ENCODE results near the gene TTBK1. TPM values are rescaled to one million over a fixed set of nuclear protein-coding genes. Genes with fewer than 3 reads are reported as not detected.

TTBK1 gene
- total RNA-seq, 6 experiments from 2014 or later, result 0.83 to 1.6 (median 0.87) TPM

- ATAC-seq, result no peak
- no peak overlapping the region for H3K27ac ChIP-seq
- WGBS (ENCODE audit: insufficient coverage, low coverage, low lambda C conversion rate, missing lambda C conversion rate), result 45% methylated on average over 2 of the region's 8 CpGs
- H3K27me3 ChIP-seq, result no peaks in the 10 kb centered on the region
- TF ChIP-seq POLR2A (IDR thresholded peaks at IDR 0.05), result no peak
- no peak for DNase-seq
- H3K36me3 ChIP-seq, result peaks cover 0 to 51% (median 20%) of the 10 kb centered on the region in 4 donors
- intact Hi-C loops (cut with DNase I), result no loop called here
- peaks cover 0 to 50% (median 3%) of the 10 kb centered on the region in 4 donors for H3K4me1 ChIP-seq
- no peak overlapping the region for H3K4me3 ChIP-seq
- H3K9me3 ChIP-seq, result no peaks in the 10 kb centered on the region
These were observed 60.6 kb downstream of the TTBK1 start for GRCh38 chr6:43303751-43304331.

DNA sequence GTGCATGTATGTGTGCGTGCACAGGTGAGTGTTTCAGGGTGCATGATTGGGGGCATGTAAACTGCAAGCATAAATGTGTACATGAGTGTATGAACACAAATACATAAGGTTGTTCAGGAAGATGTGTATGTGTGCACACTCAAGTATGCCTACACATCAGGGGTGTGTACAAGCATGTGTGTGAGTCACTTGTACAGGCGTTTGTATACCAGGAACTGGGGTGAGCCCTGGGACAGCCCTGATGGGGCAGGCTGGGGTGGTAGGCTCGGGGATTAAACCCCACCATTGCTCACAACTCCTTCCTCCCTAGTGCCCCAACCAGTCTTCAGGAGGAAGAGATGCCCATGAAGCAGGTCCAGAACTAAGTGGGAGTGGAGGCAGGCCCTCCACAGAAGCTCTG lies 61.1 kb downstream of the TTBK1 start:
- H3K9me3 ChIP-seq, result no peaks in the 10 kb centered on the region
- DNase-seq (no peak), ATAC-seq (no peak)
- H3K27me3 ChIP-seq, result no peaks in the 10 kb centered on the region
- no peak overlapping the region for H3K27ac ChIP-seq
- TF ChIP-seq, protein P1, sequence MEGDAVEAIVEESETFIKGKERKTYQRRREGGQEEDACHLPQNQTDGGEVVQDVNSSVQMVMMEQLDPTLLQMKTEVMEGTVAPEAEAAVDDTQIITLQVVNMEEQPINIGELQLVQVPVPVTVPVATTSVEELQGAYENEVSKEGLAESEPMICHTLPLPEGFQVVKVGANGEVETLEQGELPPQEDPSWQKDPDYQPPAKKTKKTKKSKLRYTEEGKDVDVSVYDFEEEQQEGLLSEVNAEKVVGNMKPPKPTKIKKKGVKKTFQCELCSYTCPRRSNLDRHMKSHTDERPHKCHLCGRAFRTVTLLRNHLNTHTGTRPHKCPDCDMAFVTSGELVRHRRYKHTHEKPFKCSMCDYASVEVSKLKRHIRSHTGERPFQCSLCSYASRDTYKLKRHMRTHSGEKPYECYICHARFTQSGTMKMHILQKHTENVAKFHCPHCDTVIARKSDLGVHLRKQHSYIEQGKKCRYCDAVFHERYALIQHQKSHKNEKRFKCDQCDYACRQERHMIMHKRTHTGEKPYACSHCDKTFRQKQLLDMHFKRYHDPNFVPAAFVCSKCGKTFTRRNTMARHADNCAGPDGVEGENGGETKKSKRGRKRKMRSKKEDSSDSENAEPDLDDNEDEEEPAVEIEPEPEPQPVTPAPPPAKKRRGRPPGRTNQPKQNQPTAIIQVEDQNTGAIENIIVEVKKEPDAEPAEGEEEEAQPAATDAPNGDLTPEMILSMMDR (IDR thresholded peaks at IDR 0.05), result no peak
- no peak for TF ChIP-seq POLR2A (IDR thresholded peaks at IDR 0.05)
- WGBS (ENCODE audit: insufficient coverage, low coverage, low lambda C conversion rate, missing lambda C conversion rate), result no CpG with 5 or more reads among the region's 3 CpGs
- peaks cover 0 to 51% (median 20%) of the 10 kb centered on the region in 4 donors for H3K36me3 ChIP-seq
- peaks cover 0 to 55% (median 3%) of the 10 kb centered on the region in 4 donors for H3K4me1 ChIP-seq
- intact Hi-C loops (cut with DNase I), result no loop called here
- H3K4me3 ChIP-seq, result no peak overlapping the region

DNA sequence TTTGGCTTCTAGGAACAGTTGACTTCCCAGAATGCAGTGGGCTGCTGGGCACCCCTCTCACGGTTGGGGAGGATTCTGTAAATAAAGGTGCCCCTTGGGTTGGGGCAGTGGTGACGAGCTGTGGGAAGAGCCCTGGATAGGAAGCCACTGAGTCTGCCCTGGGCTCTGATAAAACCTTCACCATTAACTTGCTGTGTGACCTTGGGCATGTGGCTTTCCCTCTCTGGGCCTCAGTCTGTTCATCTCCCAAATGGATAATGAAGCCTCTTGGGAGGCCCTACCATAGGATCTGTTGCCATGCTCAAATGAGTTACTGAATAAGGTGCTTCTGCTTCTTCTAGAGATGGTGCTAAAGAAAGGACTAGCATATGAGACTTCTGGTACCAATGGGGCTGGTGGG lies 61.6 kb downstream of the TTBK1 start:
- H3K4me3 ChIP-seq, result no peak overlapping the region
- ATAC-seq, result no peak
- TF ChIP-seq, protein P1 (IDR thresholded peaks at IDR 0.05), result no peak
- no peak for TF ChIP-seq POLR2A (IDR thresholded peaks at IDR 0.05)
- H3K4me1 ChIP-seq, result peaks cover 0 to 53% (median 3%) of the 10 kb centered on the region in 4 donors
- intact Hi-C loops (cut with DNase I), result no loop called here
- no peak overlapping the region for H3K27ac ChIP-seq
- H3K36me3 ChIP-seq, result peaks cover 0 to 47% (median 20%) of the 10 kb centered on the region in 4 donors
- no peaks in the 10 kb centered on the region for H3K9me3 ChIP-seq
- no peak for DNase-seq
- WGBS (ENCODE audit: insufficient coverage, low coverage, low lambda C conversion rate, missing lambda C conversion rate), result 17% methylated on average over 1 of the region's 2 CpGs
- no peaks in the 10 kb centered on the region for H3K27me3 ChIP-seq

DNA sequence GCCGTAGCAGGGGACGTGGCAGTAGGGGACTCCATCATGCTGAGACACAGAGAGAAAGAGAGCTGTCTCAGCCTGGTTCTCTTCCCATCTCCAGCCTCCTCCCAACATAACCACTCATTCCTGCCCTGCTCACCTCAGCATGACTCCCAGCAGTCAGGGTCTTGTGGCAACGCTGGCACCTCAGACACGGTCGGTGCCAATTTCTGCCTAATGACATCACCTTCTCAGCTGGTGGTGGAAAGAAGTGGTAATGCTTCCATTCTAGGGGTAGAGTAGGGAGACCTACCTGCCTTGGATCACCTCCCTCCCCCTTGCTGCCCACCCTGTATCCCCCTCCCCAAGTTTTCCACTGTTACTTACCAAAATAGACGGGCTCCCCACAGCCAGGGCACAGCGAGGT lies 62.8 kb downstream of the TTBK1 start:
- no peak for DNase-seq
- no peaks in the 10 kb centered on the region for H3K9me3 ChIP-seq
- ATAC-seq, result peak; percentile 21 to 36 (median 28)
- H3K4me1 ChIP-seq, result peaks cover 0 to 41% (median 2%) of the 10 kb centered on the region in 4 donors
- WGBS (ENCODE audit: insufficient coverage, low coverage, low lambda C conversion rate, missing lambda C conversion rate), result 33% methylated on average over 2 of the region's 7 CpGs
- H3K27me3 ChIP-seq, result no peaks in the 10 kb centered on the region
- H3K36me3 ChIP-seq, result peaks cover 0 to 35% (median 18%) of the 10 kb centered on the region in 4 donors
- peak overlapping the region; percentile 43 to 67 (median 47) for H3K27ac ChIP-seq
- intact Hi-C loops (cut with DNase I), result no loop called here
- no peak for TF ChIP-seq POLR2A (IDR thresholded peaks at IDR 0.05)
- TF ChIP-seq, protein P1 (IDR thresholded peaks at IDR 0.05), result no peak
- H3K4me3 ChIP-seq, result no peak overlapping the region

GRCh38 chr6:43307451-43308100 lies 64.3 kb downstream of the TTBK1 start:
- intact Hi-C loops (cut with DNase I), result no loop called here
- peak; percentile 44 to 70 (median 50) for ATAC-seq

More at GRCh38 chr6:43307451-43308100, 64.3 kb downstream of the TTBK1 start:
- Histone ChIP-seq H3K27ac (peak overlapping the region; percentile 33 to 43 (median 42)), H3K36me3 (peaks cover 0 to 22% (median 11%) of the 10 kb centered on the region in 4 donors), H3K27me3 (no peaks in the 10 kb centered on the region), H3K4me3 (no peak overlapping the region), H3K4me1 (peaks cover 0 to 28% (median 0%) of the 10 kb centered on the region in 4 donors), H3K9me3 (no peaks in the 10 kb centered on the region)
- WGBS (ENCODE audit: insufficient coverage, low coverage, low lambda C conversion rate, missing lambda C conversion rate), result 33% methylated on average over 3 of the region's 5 CpGs
- TF ChIP-seq, protein P1 (IDR thresholded peaks at IDR 0.05), result no peak
- TF ChIP-seq POLR2A (IDR thresholded peaks at IDR 0.05), result peak; percentile 29
- peak; percentile 71 to 86 (median 74) for DNase-seq
